K562 (cell line): ENCODE data around the gene AMOTL1. TPM values are rescaled to one million over a fixed set of nuclear protein-coding genes. Genes with fewer than 3 reads are reported as not detected.

Experiments
- ATAC-seq: fragments of 200-7000 bp; cut with Tn5 transposase; 3 replicates; pipeline ENCODE4 v1.9.1; 2020; ENCODE audit warnings: moderate library complexity
- BruUV-seq: library from RNA; stranded (reverse); fragments of 400-500 nt; replicated peaks from 2 replicates; lab custom pipeline; 2021; lab: Mats Ljungman, UMichigan
- CTCF ChIA-PET: fragments of 300-600 bp; formaldehyde crosslinking; extraction: SDS; loops from one replicate; lab custom pipeline; 2021; ENCODE audit warnings: low intra/inter-chr PET ratio; lab: Yijun Ruan, JAX
- POLR2A ChIA-PET: fragments of 300-600, 350-650 bp; sonication (Branson Sonifier 250); formaldehyde crosslinking; extraction: SDS; loops from one replicate; lab custom pipeline; 2021; ENCODE audit warnings: antibody characterized with exemption, inconsistent platforms; lab: Yijun Ruan, JAX
- DNase-seq, 4 experiments: peaks; one replicate each; pipeline versions ENCODE4 v3.0.0 to v3.0.0-alpha.2; 2011 to 2018; ENCODE audit warnings: low spot score in 3 of 4, mixed read lengths in 3 of 4; ENCODE audit errors: extremely low read depth in 1 of 4
- FAIRE-seq: peaks from 2 replicates; lab custom pipeline; 2011; peaks lifted over from hg19 to GRCh38; lab: Jason Lieb, UNC
- H2AFZ ChIP-seq: 2 replicates; pipeline ENCODE4 v1.6.0; 2011; ENCODE audit warnings: low read depth, low read length, control low read depth, inconsistent platforms
- H3K27ac ChIP-seq: fragments of 200-600 bp; 3 replicates; pipeline ENCODE4 v1.8.0; 2011; ENCODE audit warnings: low read depth, mild to moderate bottlenecking, control low read depth, inconsistent platforms, low read length, moderate library complexity, mixed read lengths; ENCODE audit errors: extremely low read depth
- H3K27me3 ChIP-seq, 2 experiments: fragments of 300-600 bp in 1 of 2; 2 replicates in 1 of 2; 3 replicates in 1 of 2; pipeline versions ENCODE4 v1.6.0 to v1.8.0; 2011; ENCODE audit warnings: inconsistent platforms in 2 of 2, low read length in 2 of 2, mild to moderate bottlenecking in 1 of 2, mixed read lengths in 1 of 2, moderate library complexity in 1 of 2; ENCODE audit not compliant: control insufficient read depth in 2 of 2, insufficient read depth in 2 of 2
- H3K36me3 ChIP-seq: fragments of 300-600 bp; 3 replicates; pipeline ENCODE4 v1.8.0; 2011; ENCODE audit warnings: mild to moderate bottlenecking, low read length, inconsistent platforms; ENCODE audit not compliant: control insufficient read depth, insufficient read depth
- H3K4me1 ChIP-seq, 2 experiments: fragments of 200-600 bp in 1 of 2; replicated peaks in 1 of 2; 2 replicates in 1 of 2; 3 replicates in 1 of 2; pipeline versions ENCODE4 v1.5.1 to v1.8.0; 2011; ENCODE audit warnings: inconsistent platforms in 2 of 2, low read length in 2 of 2, mild to moderate bottlenecking in 1 of 2, mixed read lengths in 1 of 2, moderate library complexity in 1 of 2; ENCODE audit not compliant: control insufficient read depth in 2 of 2, insufficient read depth in 2 of 2
- H3K4me2 ChIP-seq: 2 replicates; pipeline ENCODE4 v1.6.1; 2011; ENCODE audit warnings: low read length, control low read depth, inconsistent platforms, mixed read lengths; ENCODE audit not compliant: insufficient read depth
- H3K4me3 ChIP-seq: fragments of 200-600 bp; sonication (generic), shearing (Covaris generic); 2 replicates; pipeline ENCODE4 v1.5.1; 2016; ENCODE audit warnings: control low read depth, inconsistent platforms
- H3K79me2 ChIP-seq: fragments of 200-600 bp; 3 replicates; pipeline ENCODE4 v1.8.0; 2011; ENCODE audit warnings: low read length, inconsistent platforms; ENCODE audit not compliant: control insufficient read depth, insufficient read depth
- H3K9ac ChIP-seq, 2 experiments: 2 replicates each; pipeline versions ENCODE4 v1.6.0 to v1.6.1; 2011; ENCODE audit warnings: low read depth in 2 of 2, low read length in 2 of 2, control low read depth in 1 of 2, inconsistent platforms in 1 of 2, mild to moderate bottlenecking in 1 of 2, mixed read lengths in 1 of 2; ENCODE audit not compliant: insufficient read depth in 1 of 2
- H3K9me1 ChIP-seq: one replicate; pipeline ENCODE4 v1.6.0; 2011; ENCODE audit warnings: inconsistent platforms, mild to moderate bottlenecking, low read length, moderate library complexity; ENCODE audit not compliant: control insufficient read depth, insufficient read depth
- H3K9me3 ChIP-seq: replicated peaks from 2 replicates; pipeline ENCODE4 v1.5.1; 2011; ENCODE audit warnings: low read depth, low read length, inconsistent platforms; ENCODE audit not compliant: control insufficient read depth, insufficient read depth
- H4K20me1 ChIP-seq: replicated peaks from 2 replicates; pipeline ENCODE4 v1.6.1; 2011; ENCODE audit warnings: low read length, inconsistent platforms, mixed read lengths; ENCODE audit not compliant: control insufficient read depth, insufficient read depth
- ARID4B ChIP-seq: sonication (generic); formaldehyde crosslinking; IDR thresholded peaks from 2 replicates; pipeline ENCODE4 v1.8.0; 2022; ENCODE audit warnings: mild to moderate bottlenecking, missing genetic modification reagents
- CTBP1 ChIP-seq: fragments of 450-650 bp; IDR thresholded peaks from 2 replicates; pipeline ENCODE4 v1.6.1; 2016; ENCODE audit warnings: borderline replicate concordance
- ZNF143 ChIP-seq: sonication (generic); formaldehyde crosslinking; IDR thresholded peaks from 2 replicates; pipeline ENCODE4 v1.9.0; 2022; ENCODE audit warnings: mild to moderate bottlenecking, missing genetic modification reagents
- ZNF23 ChIP-seq: fragments of 250-450 bp; sonication (Bioruptor Pico); IDR thresholded peaks from 2 replicates; pipeline ENCODE4 v1.4.0; 2020; ENCODE audit warnings: mild to moderate bottlenecking
- WGBS: fragments of 100-300 bp; shearing (Covaris generic); methylation state at CpG from one replicate; pipeline ENCODE4 v1.1.6; 2016; ENCODE audit warnings: low coverage, mixed read lengths; ENCODE audit not compliant: insufficient coverage; ENCODE audit errors: missing lambda C conversion rate; 5-methylcytosine and 5-hydroxymethylcytosine counted together
- in situ Hi-C: fragments of 300-500 bp; cut with MboI; formaldehyde crosslinking; loops from 4 replicates; pipeline ENCODE4 v1.15.0; 2018; ENCODE audit warnings: inconsistent platforms, mixed read lengths
- intact Hi-C: fragments of 100-400 bp; cut with micrococcal nuclease; formaldehyde crosslinking; loops from 2 replicates; pipeline ENCODE4 v1.14.2; 2022
- polyA plus RNA-seq, 8 experiments: library from polyadenylated mRNA; depleted of rRNA in 4 of 8; stranded (reverse) in 5 of 8; unstranded in 3 of 8; fragments of >200 nt; fragmentation: Nextera tagmentation in 2 of 8; fragmentation: Illumina TruSeq in 1 of 8; extraction: Ambion mirVana in 2 of 8; extraction: Trizol in 1 of 8; gene quantifications; 2 replicates each; pipeline versions ENCODE4 v1.2.1 to v1.2.3, GENCODE V29; 2011 to 2014; ENCODE audit warnings: inconsistent platforms in 1 of 8, missing spikeins in 1 of 8
- total RNA-seq, 7 experiments: library from RNA; depleted of rRNA in 6 of 7; stranded (reverse); fragments of >200 nt in 6 of 7; fragmentation: Illumina TruSeq in 2 of 7; extraction: Trizol in 2 of 7; gene quantifications; 2 replicates each; pipeline versions ENCODE4 v1.2.1 to v1.2.3, GENCODE V29; 2011 to 2021; ENCODE audit warnings: low replicate concordance in 1 of 7

The AMOTL1 gene
- total and polyA plus RNA-seq, 9 of the 15 experiments (the other 6 are each of a cell fraction or from before 2014, with no cell fraction given), result 4.0 to 35.4 (median 14.0) TPM

- H4K20me1 ChIP-seq, result no peaks in the 10 kb centered on the region
- ATAC-seq (no peak), DNase-seq (peak in 1 of 4 experiments; percentile 13), FAIRE-seq (no peak)
- peaks cover 67% of the 10 kb centered on the region for H3K36me3 ChIP-seq
- no peak for TF ChIP-seq ZNF143 (CRISPR knock-in tag)
- no peak for TF ChIP-seq CTBP1
- TF ChIP-seq ARID4B (CRISPR knock-in tag), result no peak
- TF ChIP-seq ZNF23, result no peak
- H3K4me2 ChIP-seq, result no peak overlapping the region
- H3K27me3 ChIP-seq, result no peaks in the 10 kb centered on the region
- intact Hi-C loops, result no loop called here
- no peak overlapping the region for H3K4me3 ChIP-seq
- CTCF ChIA-PET, result no interaction called here
- H3K9me3 ChIP-seq, result no peaks in the 10 kb centered on the region
- no peaks in the 10 kb centered on the region for H3K79me2 ChIP-seq
- in situ Hi-C loops, result no loop called here
- 48% methylated on average over 4 of the region's 4 CpGs for WGBS
- no peaks in the 10 kb centered on the region for H3K9me1 ChIP-seq
- BruUV-seq, result no TSS peak
- POLR2A ChIA-PET, result interaction anchor here (0.7 to 1.4 kb wide), 6 partner anchors 9 to 31 kb away, joined by 3 to 5 read pairs (median 4); no protein-coding TSS in a partner anchor
- no peak overlapping the region for H2AFZ ChIP-seq
- no peak overlapping the region for H3K9ac ChIP-seq
- no peak overlapping the region for H3K27ac ChIP-seq
- peaks cover 0 to 7% of the 10 kb centered on the region in 2 experiments; a peak in 2 of 5 replicates for H3K4me1 ChIP-seq
Observed at GRCh38 chr11:94858012-94858705, 90.0 kb downstream of the AMOTL1 start.
